ENCODE data around the gene TAF1A. TPM values are rescaled to one million over a fixed set of nuclear protein-coding genes. Genes with fewer than 3 reads are reported as not detected.

The TAF1A gene
- total and polyA plus RNA-seq, 2 of the 8 experiments (the other 6 are each of a cell fraction or from before 2014, with no cell fraction given), result 3.3 to 16.7 TPM

DNA sequence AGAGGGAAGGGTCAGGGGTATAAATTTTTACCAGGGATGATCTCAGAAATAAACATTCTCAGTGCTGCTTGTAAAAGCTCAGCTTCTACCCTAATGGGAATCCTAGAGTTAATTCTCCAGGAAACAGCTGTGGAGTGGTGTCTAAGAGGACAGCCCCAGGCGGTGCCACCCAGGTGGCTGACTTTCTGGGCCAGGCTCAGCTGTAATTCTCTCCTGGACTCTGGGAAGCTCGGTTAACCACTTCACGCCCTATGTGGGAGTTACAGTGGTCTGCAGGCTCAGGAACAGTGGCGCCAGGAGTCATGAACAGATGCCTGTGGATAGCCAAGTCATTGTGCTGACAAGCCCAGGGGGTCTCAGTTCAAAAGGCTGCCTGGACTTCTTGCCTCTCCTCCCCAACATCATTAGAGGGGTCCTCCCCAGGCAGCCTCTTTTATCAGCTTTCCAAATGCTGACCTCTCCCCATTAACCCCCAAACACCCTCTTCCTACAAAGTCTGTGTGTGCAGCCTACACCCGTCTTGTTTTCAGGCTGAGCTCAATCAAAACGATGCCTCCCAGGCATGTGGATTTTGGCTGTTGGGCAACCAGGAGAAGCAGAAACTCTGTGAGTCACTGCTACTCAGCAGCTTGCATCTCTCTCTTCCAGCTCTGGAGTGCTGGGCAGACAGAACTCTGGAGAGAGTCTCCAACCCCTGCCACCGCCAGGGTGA, 43.0 kb downstream of the TAF1A start (continued):
- TF ChIP-seq, protein P1, sequence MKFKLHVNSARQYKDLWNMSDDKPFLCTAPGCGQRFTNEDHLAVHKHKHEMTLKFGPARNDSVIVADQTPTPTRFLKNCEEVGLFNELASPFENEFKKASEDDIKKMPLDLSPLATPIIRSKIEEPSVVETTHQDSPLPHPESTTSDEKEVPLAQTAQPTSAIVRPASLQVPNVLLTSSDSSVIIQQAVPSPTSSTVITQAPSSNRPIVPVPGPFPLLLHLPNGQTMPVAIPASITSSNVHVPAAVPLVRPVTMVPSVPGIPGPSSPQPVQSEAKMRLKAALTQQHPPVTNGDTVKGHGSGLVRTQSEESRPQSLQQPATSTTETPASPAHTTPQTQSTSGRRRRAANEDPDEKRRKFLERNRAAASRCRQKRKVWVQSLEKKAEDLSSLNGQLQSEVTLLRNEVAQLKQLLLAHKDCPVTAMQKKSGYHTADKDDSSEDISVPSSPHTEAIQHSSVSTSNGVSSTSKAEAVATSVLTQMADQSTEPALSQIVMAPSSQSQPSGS (IDR thresholded peaks at IDR 0.05; ENCODE audit: low read length), result no peak
- no peak for TF ChIP-seq BACH1 (IDR thresholded peaks at IDR 0.05; ENCODE audit: low read length)
- TF ChIP-seq GABPA (IDR thresholded peaks at IDR 0.05; ENCODE audit: borderline replicate concordance, insufficient read depth, low read length), result no peak
